ENCODE data around the gene VCL.
"Not testable (repeated sequence)": the region's sequence is repeated elsewhere in the genome, so short reads cannot be mapped to it uniquely, and the experiment has no call there.

Gene VCL

DNA sequence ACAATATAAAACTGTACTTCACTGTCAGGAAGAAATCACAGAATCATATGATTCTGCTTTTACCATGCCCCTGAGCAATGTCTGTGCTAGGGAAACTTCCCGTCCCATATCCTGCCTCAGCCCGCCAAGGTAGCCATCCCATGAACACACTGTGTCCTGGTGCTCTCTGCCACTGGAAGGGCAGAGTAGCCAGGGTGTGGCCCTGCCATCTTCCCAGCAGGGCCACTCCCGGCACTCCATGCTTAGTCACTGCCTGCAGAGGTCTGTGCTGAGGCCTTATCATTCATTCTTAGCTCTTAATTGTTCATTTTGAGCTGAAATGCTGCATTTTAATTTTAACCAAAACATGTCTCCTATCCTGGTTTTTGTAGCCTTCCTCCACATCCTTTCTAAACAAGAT is 120.9 kb downstream of the VCL start:
- Mint-ChIP-seq H3K36me3 (ENCODE audit: insufficient read depth) (peaks cover 66% of the 10 kb centered on the region), H3K4me3 (no peak overlapping the region), H3K27me3 (no peaks in the 10 kb centered on the region), H3K4me1 (peaks cover 16% of the 10 kb centered on the region), H3K27ac (ENCODE audit: low read depth) (peak overlapping the region; percentile 78), H3K9me3 (no peaks in the 10 kb centered on the region)
- DNase-seq (ENCODE audit: low spot score in 2 of 2) (no peak), ATAC-seq (replicated peaks; ENCODE audit: extremely low read depth, poor library complexity, severe bottlenecking) (no peak)

GRCh38 chr10:74120911-74121310 is 123.0 kb downstream of the VCL start:
- Mint-ChIP-seq H3K9me3 (no peaks in the 10 kb centered on the region), H3K4me1 (peaks cover 12% of the 10 kb centered on the region), H3K36me3 (ENCODE audit: insufficient read depth) (peaks cover 63% of the 10 kb centered on the region), H3K27ac (ENCODE audit: low read depth) (peak overlapping the region; percentile 61), H3K27me3 (no peaks in the 10 kb centered on the region), H3K4me3 (no peak overlapping the region)
- DNase-seq (ENCODE audit: low spot score in 2 of 2) (no peak), ATAC-seq (replicated peaks; ENCODE audit: extremely low read depth, poor library complexity, severe bottlenecking) (no peak)

DNA sequence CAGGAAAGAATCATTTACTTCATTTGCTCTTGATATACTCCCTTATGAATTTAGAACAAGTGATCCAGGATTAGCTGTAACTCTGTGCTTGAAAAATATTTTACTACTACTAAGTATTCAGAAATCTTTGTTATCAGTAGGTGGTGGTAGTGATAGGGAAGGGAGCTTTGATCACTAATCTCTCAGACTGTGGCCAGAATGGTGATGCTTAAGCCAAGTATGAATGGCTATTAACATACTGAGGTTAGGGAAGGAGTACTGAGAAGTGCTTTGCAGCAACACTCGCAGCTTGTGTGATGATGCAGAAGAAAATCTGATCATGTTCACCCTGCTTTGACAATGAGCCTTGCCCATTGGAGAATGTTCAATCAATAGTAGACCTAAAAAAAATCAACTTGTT is 123.5 kb downstream of the VCL start:
- Mint-ChIP-seq H3K27ac (ENCODE audit: low read depth) (peak overlapping the region; percentile 61), H3K27me3 (no peaks in the 10 kb centered on the region), H3K4me3 (no peak overlapping the region), H3K4me1 (peaks cover 7% of the 10 kb centered on the region), H3K36me3 (ENCODE audit: insufficient read depth) (peaks cover 63% of the 10 kb centered on the region), H3K9me3 (no peaks in the 10 kb centered on the region)
- DNase-seq (ENCODE audit: low spot score in 2 of 2) (no peak), ATAC-seq (replicated peaks; ENCODE audit: extremely low read depth, poor library complexity, severe bottlenecking) (no peak)

- peaks cover 64% of the 10 kb centered on the region for H3K36me3 Mint-ChIP-seq (ENCODE audit: insufficient read depth)
- no peaks in the 10 kb centered on the region for H3K9me3 Mint-ChIP-seq
- no peak for DNase-seq (ENCODE audit: low spot score in 2 of 2)
- H3K4me1 Mint-ChIP-seq = peaks cover 7% of the 10 kb centered on the region
- H3K27ac Mint-ChIP-seq (ENCODE audit: low read depth) = peak overlapping the region; percentile 61
- no peak overlapping the region for H3K4me3 Mint-ChIP-seq
- ATAC-seq (replicated peaks; ENCODE audit: extremely low read depth, poor library complexity, severe bottlenecking) = no peak
- H3K27me3 Mint-ChIP-seq = no peaks in the 10 kb centered on the region
These were observed 124.1 kb downstream of the VCL start for GRCh38 chr10:74122060-74122459.

- Mint-ChIP-seq H3K27me3 (no peaks in the 10 kb centered on the region), H3K9me3 (no peaks in the 10 kb centered on the region), H3K4me3 (no peak overlapping the region), H3K36me3 (ENCODE audit: insufficient read depth) (peaks cover 62% of the 10 kb centered on the region), H3K27ac (ENCODE audit: low read depth) (no peak overlapping the region), H3K4me1 (peaks cover 7% of the 10 kb centered on the region)
- DNase-seq (ENCODE audit: low spot score in 2 of 2) = no peak
- no peak for ATAC-seq (replicated peaks; ENCODE audit: extremely low read depth, poor library complexity, severe bottlenecking)
These were observed 125.2 kb downstream of the VCL start for GRCh38 chr10:74123081-74123480.

- Mint-ChIP-seq H3K4me3 (no peak overlapping the region), H3K9me3 (no peaks in the 10 kb centered on the region), H3K36me3 (ENCODE audit: insufficient read depth) (peaks cover 62% of the 10 kb centered on the region), H3K27me3 (no peaks in the 10 kb centered on the region), H3K4me1 (no peaks in the 10 kb centered on the region), H3K27ac (ENCODE audit: low read depth) (no peak overlapping the region)
- ATAC-seq (replicated peaks; ENCODE audit: extremely low read depth, poor library complexity, severe bottlenecking) = no peak
- DNase-seq (ENCODE audit: low spot score in 2 of 2) = no peak
These were observed 136.3 kb downstream of the VCL start for GRCh38 chr10:74133923-74134820.

GRCh38 chr10:74135452-74135851 is 137.5 kb downstream of the VCL start:
- H3K9me3 Mint-ChIP-seq = no peaks in the 10 kb centered on the region
- no peak overlapping the region for H3K4me3 Mint-ChIP-seq
- H3K4me1 Mint-ChIP-seq = no peaks in the 10 kb centered on the region
- H3K36me3 Mint-ChIP-seq (ENCODE audit: insufficient read depth) = peaks cover 58% of the 10 kb centered on the region
- no peak overlapping the region for H3K27ac Mint-ChIP-seq (ENCODE audit: low read depth)
- ATAC-seq (replicated peaks; ENCODE audit: extremely low read depth, poor library complexity, severe bottlenecking) (no peak), DNase-seq (ENCODE audit: low spot score in 2 of 2) (no peak)
- no peaks in the 10 kb centered on the region for H3K27me3 Mint-ChIP-seq

- Mint-ChIP-seq H3K9me3 (no peaks in the 10 kb centered on the region), H3K4me3 (no peak overlapping the region), H3K27ac (ENCODE audit: low read depth) (no peak overlapping the region), H3K27me3 (no peaks in the 10 kb centered on the region), H3K4me1 (no peaks in the 10 kb centered on the region), H3K36me3 (ENCODE audit: insufficient read depth) (peaks cover 48% of the 10 kb centered on the region)
- ATAC-seq (replicated peaks; ENCODE audit: extremely low read depth, poor library complexity, severe bottlenecking) (no peak), DNase-seq (ENCODE audit: low spot score in 2 of 2) (no peak)
These were observed 140.1 kb downstream of the VCL start for GRCh38 chr10:74137992-74138391.

- not testable (repeated sequence) for H3K27ac Mint-ChIP-seq (ENCODE audit: low read depth); H3K4me3 Mint-ChIP-seq; H3K4me1 Mint-ChIP-seq; H3K9me3 Mint-ChIP-seq; DNase-seq (ENCODE audit: low spot score in 2 of 2); H3K27me3 Mint-ChIP-seq; ATAC-seq (replicated peaks; ENCODE audit: extremely low read depth, poor library complexity, severe bottlenecking)
- H3K36me3 Mint-ChIP-seq (ENCODE audit: insufficient read depth) = peaks cover 43% of the 10 kb centered on the region
These were observed 140.7 kb downstream of the VCL start for GRCh38 chr10:74138596-74138995.

- no peaks in the 10 kb centered on the region for H3K4me1 Mint-ChIP-seq
- H3K9me3 Mint-ChIP-seq = no peaks in the 10 kb centered on the region
- no peak for ATAC-seq (replicated peaks; ENCODE audit: extremely low read depth, poor library complexity, severe bottlenecking)
- H3K27ac Mint-ChIP-seq (ENCODE audit: low read depth) = no peak overlapping the region
- H3K4me3 Mint-ChIP-seq = no peak overlapping the region
- DNase-seq (ENCODE audit: low spot score in 2 of 2) = no peak
- H3K27me3 Mint-ChIP-seq = no peaks in the 10 kb centered on the region
- peaks cover 36% of the 10 kb centered on the region for H3K36me3 Mint-ChIP-seq (ENCODE audit: insufficient read depth)
These were observed 142.1 kb downstream of the VCL start for GRCh38 chr10:74139981-74140380.

DNA sequence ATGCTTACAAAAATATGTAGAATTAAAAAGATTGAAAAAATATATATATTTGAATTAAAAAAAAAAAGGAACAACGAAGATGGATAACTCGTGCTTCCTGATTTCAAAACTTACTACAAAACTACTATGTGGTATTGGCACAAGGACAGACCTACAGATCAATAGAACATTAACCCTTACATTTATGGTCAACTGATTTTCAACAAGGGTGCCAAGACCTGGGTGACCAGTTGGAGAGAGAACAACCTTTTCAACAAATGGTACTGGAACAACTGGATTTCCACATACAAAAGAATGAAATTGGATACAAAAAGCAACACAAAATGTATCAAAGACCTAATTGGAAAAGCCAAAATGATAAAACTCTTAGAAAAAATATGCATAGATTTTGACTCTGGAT is 142.6 kb downstream of the VCL start:
- DNase-seq (ENCODE audit: low spot score in 2 of 2) (no peak), ATAC-seq (replicated peaks; ENCODE audit: extremely low read depth, poor library complexity, severe bottlenecking) (no peak)
- no peaks in the 10 kb centered on the region for H3K9me3 Mint-ChIP-seq
- peaks cover 34% of the 10 kb centered on the region for H3K36me3 Mint-ChIP-seq (ENCODE audit: insufficient read depth)
- H3K4me3 Mint-ChIP-seq = no peak overlapping the region
- H3K27ac Mint-ChIP-seq (ENCODE audit: low read depth) = no peak overlapping the region
- H3K4me1 Mint-ChIP-seq = peaks cover 2% of the 10 kb centered on the region
- no peaks in the 10 kb centered on the region for H3K27me3 Mint-ChIP-seq

GRCh38 chr10:74145133-74145532 is 147.2 kb downstream of the VCL start:
- DNase-seq (ENCODE audit: low spot score in 2 of 2) (no peak), ATAC-seq (replicated peaks; ENCODE audit: extremely low read depth, poor library complexity, severe bottlenecking) (no peak)
- H3K27ac Mint-ChIP-seq (ENCODE audit: low read depth) = no peak overlapping the region
- H3K4me3 Mint-ChIP-seq = no peak overlapping the region
- H3K9me3 Mint-ChIP-seq = no peaks in the 10 kb centered on the region
- H3K36me3 Mint-ChIP-seq (ENCODE audit: insufficient read depth) = peaks cover 16% of the 10 kb centered on the region
- H3K27me3 Mint-ChIP-seq = no peaks in the 10 kb centered on the region
- peaks cover 23% of the 10 kb centered on the region for H3K4me1 Mint-ChIP-seq

DNA sequence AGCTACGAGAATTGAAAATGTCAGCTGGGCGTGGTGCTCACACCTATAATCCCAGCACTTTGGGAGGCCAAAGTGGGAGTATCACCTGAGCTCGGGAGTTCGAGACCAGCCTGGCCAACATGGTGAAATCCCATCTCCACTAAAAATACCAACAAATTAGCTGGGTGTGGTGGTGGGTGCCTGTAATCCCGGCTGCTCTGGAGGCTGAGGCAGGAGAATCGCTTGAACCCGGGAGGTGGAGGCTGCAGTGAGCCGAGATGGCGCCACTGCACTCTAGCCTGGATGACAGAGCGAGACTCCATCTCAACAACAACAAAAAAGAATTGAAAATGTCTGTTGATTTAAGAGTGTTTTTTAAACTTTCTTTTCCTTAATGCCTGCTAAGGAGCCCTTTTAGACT is 149.1 kb downstream of the VCL start:
- H3K27me3 Mint-ChIP-seq; H3K9me3 Mint-ChIP-seq; H3K27ac Mint-ChIP-seq (ENCODE audit: low read depth); DNase-seq (ENCODE audit: low spot score in 2 of 2); ATAC-seq (replicated peaks; ENCODE audit: extremely low read depth, poor library complexity, severe bottlenecking); H3K4me3 Mint-ChIP-seq: not testable (repeated sequence)
- H3K4me1 Mint-ChIP-seq = peaks cover 23% of the 10 kb centered on the region
- peaks cover 16% of the 10 kb centered on the region for H3K36me3 Mint-ChIP-seq (ENCODE audit: insufficient read depth)
